Activated CD4-positive, CD25-positive, alpha-beta regulatory T cell treated with anti-CD3 and anti-CD28 coated beads, Interleukin-2, amount 50 U/mL, for 72 hours (primary cell): ENCODE data around the gene TFCP2L1.
"Not testable (repeated sequence)": the region's sequence is repeated elsewhere in the genome, so short reads cannot be mapped to it uniquely, and the experiment has no call there.

ENCODE experiments used
- DNase-seq: peaks from one replicate; pipeline ENCODE4 v3.0.0; 2021

The TFCP2L1 gene

DNA sequence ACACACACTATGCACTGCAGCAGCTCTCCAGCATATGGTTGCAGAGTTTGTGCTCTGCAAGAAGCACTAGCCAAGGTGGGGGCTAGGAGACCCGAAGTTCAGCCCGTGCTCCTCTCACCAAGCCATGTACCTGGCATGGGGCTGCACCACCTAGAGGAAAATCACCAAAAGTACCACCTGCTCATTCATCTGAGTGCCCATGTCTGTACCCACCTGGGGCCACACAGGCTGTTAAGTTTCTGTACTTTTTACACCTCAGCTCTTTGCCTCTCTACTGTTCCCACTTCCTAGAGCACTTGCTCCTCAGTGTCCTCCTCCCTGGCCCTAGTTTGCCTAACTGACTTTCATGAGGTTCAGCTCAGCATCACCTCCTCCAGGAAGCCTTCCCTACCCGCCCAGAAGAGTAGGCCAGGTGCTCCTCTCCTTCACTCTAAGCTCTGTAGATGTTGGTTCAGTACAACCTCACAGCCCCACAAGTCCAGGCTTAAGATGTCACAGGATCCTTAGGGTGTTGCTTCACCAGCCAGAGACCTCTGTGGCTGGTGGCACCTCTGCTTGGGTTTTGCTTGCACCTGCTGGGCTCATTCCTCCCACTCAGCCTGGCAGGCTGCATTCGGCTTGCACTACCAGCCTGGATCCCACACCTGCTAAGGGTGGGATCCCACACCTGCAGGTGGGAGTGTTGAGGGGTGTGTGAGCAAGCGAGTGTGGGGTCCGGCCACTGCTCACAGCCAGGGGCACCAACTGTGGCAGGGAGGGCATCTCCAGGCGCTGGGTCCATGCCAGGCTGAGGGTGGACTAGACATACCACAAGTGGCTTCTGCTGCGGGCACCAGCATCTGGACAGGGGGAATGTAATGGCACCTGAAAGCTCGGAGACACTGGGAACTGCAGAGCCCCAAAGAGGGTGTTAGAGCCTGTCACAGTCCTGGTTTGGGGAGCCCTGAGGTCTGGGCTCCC, 10.2 kb upstream of the TFCP2L1 start:
- DNase-seq = no peak

DNA sequence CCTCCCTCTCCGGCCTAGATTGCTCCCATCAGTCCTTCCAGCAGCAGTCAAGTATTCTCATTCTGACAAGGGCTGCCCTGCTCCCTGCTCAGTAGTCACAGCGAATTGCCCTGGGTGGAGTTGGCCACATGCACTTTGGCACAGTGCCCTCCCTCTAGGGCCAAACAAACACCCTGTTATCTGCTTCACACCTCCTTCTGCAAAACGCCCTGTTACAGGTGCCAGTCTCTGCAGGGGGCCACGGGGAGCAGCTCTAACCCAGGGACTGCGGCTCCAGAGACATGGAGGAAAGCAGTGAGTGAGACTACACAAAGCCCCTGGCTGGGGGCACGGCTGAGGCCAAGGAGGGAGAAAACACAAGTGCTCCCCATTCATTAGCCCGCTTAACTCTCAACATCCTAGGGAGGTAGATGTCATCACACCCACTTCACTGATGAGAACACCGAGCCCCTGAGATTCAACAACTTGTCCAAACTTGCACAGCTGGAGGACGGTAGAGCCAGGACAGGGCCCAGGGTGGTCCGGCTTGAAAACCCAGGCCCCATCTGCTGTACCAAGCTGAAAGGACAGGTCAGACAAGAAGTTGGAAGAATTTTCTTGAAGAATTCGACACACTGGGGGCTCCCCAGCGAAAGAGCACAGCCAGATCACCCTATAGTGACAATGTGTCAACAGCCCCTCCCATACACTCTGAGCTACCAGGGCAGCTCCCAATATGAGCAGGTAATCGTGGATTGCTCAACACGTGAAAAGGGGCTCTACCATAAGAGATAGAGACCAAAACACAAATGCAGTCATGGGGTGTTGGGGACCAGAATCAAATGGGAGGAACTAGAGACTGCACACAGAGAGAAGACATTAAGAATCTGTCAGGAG, 8.7 kb upstream of the TFCP2L1 start:
- DNase-seq = no peak

DNA sequence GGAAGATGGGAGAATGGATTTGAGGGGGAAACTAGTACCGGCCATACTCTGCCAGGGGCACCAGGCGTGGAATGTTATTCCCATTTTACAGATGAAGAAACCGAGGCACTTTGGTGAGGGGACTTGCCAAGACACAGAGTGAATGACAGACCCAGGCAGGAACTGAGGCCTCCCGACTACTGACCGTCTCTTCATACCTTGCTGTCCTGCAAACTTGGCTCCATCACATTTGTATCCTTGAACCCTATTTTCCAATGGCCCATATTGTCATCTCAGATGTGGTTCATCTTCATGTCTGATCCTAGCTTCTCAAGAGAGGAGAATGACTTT, 6.2 kb upstream of the TFCP2L1 start:
- DNase-seq = no peak

DNA sequence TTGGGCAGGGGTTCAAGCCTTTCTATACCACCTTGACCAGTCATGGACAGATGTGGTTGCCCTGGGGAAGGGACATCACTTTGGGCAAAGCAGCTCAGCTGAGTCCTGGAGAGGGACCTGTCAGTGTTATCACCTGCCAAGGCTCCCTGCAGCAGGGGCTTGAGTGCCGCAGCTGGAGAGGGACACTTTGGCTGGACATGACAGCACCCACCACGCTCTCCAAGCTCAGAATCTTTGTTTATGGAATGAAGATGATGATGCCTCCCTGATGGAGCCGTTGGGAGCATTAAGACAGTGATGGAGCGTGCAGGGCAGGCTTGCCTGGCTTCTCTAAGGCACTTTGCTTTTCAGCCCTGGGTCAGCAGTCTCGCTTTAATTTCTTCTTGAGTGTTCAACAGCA, 4.3 kb upstream of the TFCP2L1 start:
- DNase-seq = no peak

DNA sequence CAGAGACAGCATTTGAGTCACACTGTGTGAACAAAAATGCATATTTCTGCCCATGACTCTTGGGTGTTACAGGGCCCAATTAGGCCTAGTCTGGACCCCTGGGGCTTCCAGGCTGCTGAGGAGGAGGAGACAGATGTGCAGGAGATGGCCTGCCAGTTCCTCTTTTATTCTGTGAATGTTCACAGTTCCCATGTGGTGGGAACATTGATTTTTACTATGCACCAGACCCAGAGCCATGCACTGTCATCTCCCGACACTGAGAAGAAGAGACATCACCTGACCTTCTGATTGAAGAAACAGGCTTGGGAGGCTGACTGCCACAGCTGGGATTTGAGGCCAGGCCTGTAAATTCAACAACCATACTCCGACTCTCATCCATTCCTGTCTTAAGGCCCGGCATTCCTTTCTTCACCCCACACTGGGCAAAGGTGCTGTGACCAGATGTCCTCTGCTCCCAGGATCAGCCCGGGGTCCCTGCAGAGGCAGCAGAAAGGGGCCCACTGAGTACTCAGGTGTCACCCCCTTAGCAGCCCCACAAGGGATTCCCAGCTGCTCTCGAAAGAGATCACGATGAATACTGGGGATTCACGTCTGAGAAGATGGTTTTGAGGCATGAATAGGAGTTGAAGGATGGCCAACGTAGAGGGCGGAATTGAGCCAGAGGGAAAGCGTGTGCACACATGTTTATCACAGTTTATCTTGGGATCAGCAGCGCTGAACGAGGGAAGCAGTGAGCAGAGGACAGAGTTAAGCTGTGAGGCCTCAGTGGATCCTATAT, 3.6 kb upstream of the TFCP2L1 start:
- DNase-seq = no peak

DNA sequence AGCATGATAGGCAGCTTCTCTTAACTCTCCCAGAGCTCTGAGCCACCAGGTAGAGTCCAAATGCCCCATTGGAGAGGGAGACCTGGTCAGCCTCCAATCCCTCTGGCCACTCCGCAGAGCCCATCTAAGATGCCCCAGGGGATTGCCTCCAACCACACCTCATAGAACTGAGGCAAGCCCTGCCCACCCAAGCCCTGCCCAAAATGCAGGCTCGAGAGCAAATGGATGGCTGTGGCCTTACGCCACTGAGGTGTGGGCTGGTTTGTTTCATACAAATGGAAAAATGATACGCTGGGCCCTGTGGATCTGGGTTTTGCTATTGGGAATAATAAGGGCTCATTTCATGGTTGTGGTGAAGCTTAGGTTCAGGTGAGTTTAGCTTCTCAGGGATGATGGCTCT, 3.0 kb upstream of the TFCP2L1 start:
- no peak for DNase-seq

DNA sequence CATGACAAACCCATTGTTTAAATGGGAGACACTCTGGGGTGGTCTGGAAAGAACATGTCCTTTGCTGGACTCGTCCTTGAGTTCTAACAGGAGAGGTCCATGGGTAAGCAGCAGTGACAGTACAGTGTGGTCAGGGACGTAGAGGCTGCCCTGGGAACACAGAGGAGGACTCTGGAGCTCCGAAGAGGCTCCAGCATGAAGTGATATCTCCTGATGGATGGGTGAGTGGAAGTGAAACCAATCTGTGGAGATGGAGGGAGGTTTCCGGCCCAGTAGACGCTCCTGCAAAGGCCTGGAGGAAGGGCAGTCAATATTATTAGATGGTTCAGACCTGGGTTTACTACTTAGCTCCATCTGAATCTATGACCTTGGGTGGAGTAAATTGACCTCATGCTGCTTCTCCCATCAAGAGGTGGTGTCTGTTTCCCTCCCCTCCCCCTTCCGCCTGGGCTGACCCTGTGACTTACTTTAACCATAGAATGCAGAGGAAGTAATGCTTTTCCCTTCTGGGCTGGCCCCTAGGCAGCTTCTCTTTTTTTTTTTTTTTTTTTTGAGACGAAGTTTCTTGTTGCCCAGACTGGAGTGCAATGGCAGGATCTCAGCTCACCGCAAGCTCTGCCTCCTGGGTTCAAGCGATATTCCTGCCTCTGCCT, 2.3 kb upstream of the TFCP2L1 start:
- no peak for DNase-seq

DNA sequence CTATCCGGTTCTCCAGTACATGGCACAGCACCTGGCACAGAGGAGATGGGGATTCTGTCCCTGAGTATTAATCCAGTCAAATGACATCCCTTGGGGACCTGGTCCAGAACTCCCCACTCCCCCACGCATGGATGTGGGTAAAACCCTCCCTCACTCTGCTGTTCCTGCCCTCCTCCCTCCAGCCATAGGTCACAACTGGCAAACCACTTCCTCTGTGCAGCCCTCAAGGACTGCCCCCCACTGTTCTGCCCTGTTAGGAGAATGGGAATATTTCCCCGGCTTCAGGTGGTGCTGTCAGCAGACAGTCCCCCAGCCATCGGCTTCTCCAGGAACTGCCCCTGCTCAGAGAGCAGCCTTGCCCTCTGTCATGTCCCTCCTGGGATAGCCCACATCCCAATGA, 1.5 kb upstream of the TFCP2L1 start:
- DNase-seq = no peak

DNA sequence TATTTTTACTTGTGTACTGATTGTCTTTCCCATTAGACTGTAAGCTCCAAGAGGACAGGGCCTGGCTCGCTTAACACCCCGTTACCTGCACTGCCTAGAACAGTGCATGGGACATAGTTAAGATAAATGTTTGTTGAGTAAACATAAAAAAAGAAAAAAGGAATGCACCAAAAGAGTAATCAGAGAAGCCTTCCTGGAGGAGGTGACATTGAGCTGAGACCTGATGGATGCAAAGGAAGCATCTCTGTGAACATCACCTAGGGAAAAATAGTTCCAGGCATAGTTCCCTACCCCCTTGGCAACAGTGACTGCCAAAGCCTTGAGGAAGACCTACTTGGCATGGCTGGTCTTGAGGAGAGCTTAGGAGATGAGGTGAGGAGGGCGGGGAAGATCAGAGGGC, 924 bp upstream of the TFCP2L1 start:
- no peak for DNase-seq

DNA sequence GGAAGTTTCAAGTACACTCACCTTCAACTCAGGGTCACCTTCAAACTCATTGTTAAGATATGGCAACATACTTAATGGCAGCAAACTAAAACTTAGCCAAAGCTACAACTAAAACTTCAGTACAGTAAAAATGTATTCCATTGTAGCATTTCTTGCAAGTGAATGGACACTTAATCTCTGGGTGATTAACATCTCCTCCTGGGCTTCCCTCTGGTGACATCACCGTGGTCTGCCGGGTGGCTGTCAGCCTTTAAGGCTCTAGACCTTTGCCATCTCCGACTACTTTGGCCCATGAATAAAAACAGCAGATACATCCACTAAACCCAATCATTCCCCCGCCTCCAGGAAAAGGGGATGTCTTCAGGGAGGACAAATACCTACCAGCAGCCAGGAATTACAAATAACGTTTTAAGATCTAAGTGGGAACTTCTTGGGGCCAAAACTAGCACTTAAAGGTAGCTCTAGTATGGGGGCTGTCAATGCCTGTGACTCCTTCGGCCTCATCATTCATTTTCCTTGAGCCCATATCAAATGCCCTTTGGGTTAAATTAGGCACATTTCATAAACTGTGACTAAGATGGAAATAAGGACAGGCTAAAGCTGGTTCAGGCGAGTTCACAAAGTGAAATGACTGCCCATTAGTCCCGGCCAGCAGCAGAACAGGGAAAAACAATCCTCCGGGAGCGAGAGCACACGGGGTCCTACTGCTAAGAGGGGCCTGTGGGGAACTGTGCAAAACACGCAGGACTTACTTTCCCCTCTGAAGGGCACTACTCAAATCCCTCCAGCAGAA, 1.1 kb downstream of the TFCP2L1 start:
- no peak for DNase-seq

DNA sequence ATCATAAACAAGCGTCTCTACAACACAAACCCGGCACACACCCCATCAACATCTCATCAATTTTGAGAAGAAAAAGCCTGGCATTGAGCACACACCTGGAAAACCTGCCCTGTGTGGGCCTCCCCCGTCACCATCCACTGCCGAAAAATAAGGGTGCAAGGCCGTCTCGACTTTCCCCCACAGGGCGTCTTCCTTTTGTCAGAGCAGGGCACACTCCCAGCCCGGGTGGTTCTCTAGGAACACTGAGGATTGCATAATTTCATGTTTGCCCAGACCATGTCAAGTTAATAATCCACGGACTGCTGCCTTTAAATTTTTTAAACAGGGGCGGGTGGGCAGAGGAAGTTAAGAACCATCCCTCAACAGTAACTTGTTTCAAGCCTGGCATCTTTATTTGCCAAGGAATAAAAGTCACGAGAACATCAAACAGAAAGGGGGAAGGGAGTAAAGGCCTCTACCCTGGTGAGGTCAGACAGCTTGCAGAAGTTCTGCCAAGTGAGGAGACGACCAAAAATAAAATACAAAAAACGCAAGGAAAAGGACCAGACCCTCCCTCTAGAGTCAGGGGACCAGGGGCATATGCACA, 2.1 kb downstream of the TFCP2L1 start:
- DNase-seq = no peak

DNA sequence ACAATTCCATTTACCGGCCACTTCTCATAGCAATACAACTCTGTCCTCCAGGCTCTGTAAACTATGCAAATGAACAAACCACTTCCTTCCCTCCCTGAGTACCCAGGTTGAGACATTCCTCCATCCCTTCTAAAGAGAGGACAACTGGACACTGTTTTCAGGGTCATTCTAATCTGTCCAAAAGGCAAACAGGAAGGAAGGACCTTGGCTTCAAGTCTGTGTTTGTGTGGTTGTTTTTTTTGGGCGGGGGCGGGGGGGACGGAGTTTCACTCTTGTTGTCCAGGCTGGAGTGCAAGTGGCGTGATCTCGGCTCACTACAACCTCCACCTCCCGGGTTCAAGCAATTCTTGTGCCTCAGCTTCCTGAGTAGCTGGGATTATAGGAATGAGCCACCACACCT, 3.3 kb downstream of the TFCP2L1 start:
- DNase-seq = no peak

DNA sequence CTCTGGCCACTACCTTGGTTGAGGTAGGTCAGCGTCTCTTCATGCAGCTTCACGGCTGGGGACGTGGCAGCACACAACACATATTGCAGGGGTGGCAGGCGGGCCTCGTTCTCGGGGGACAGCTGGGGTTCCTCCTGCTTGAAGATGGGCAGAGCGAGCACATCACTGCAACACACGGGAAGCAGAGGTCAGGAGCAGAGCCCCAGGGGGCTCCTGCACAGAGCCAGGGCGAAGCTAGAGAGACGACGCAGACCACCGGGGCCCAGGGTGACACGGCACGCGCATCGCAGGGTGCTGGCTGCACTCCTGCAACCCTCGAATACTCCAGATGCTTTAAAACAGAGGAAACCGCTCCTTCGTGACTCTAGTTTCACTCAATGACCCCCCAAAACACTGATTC, 3.9 kb downstream of the TFCP2L1 start:
- DNase-seq = no peak

DNA sequence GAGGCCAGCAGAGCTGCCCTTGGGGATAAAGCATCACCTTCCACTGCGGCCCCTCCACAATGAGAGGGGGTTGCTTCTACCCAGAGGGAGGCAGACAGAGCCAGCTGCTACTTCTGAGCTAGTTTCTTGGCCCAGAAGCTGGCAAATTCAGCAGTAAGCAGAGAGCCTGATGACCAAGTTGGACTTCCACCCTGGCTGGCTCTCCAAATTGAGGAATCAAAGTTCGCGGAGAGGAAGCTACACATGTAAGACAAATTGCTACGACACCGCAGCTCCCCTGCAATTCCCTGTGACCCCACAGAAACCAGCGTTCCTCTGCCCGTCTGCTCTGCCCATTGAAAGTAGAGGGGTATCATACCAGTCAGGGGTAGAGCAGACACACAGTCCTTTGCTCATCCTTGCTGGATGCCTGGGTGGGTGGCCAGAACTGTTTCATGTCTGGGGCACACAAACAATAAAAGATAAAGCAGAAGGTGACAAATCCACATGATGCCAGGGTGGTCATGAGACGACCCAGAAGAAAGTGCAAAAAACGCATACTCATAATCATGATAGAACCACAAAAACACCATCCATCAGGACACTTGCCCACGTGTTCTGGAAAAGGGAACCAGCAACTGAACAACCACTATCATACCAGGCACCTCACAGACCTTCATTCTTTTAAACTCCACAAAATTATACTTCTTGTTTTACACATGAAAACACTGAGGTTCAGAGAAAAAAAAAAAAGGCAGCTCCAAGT, 5.4 kb downstream of the TFCP2L1 start:
- no peak for DNase-seq

DNA sequence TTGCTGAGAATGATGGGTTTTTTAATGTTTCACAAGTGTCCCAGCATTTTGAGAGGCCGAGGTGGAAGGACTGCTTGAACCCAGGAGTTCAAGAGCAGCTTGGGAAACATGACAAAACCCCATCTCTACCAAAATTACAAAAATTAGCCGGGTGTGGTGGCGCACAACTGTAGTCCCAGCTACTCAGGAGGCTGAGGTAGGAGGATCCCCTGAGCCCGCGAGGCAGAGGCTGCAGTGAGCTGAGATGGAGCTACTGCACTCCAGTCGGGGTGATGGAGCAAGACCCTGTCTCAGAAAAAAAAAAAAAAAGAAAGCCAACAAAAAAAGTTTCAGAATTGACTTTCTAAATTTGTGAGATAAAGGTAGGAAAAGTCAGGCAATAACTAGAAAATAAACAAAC, 8.7 kb downstream of the TFCP2L1 start:
- DNase-seq = no peak

DNA sequence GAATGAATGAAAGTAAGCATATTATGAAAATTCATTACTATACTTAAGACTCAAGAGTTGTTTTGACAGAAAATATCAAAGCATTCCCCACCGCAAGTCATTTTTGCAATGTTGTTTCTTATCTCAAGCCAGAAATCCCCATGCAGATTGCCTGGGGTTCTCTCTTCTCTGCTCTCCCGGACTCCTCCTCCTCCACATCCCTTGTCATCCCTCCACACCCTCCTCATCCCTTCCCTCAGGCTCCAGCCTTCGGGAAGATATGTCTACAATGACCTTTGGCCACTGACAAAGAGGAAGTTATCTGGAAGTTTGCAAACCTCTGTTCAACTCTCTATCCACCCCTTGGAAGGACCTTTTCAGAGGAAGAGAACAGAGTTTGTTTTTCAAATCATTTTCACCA, 11.9 kb downstream of the TFCP2L1 start:
- DNase-seq = no peak

DNA sequence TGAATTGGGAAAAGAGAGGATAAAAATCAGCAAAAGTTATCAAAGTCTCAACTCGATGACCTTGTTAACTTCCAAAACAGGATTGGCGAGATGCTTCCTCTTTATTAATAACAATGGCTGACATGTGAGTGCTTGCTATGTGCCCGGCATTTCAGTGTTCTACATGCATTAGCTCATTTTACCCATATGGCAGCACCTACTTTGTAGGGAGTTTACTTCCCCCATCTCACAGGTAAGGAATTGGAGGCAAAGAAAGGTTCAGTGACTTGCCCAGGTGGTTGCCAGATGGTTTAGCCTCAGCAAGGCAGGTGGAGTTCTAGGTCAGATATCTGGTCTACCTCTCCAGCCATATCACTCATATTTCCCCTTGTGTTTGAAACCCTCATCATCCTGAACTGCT, 12.4 kb downstream of the TFCP2L1 start:
- no peak for DNase-seq

DNA sequence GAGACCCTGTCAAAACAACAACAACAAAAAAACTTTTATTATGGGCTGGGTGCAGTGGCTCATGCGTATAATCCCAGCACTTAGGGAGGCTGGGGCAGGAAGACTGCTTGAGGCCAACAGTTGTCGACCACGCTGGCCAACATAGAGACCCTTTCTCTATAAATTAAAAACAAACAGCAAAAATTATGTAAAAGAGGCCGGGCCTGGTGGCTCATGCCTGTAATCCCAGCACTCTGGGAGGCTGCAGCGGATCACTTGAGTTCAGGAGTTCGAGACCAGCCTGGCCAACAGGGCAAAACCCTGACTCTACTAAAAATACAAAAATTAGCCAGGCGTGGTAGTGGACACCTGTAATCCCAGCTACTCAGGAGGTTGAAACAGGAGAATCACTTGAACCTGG, 15.6 kb downstream of the TFCP2L1 start:
- DNase-seq = not testable (repeated sequence)

DNA sequence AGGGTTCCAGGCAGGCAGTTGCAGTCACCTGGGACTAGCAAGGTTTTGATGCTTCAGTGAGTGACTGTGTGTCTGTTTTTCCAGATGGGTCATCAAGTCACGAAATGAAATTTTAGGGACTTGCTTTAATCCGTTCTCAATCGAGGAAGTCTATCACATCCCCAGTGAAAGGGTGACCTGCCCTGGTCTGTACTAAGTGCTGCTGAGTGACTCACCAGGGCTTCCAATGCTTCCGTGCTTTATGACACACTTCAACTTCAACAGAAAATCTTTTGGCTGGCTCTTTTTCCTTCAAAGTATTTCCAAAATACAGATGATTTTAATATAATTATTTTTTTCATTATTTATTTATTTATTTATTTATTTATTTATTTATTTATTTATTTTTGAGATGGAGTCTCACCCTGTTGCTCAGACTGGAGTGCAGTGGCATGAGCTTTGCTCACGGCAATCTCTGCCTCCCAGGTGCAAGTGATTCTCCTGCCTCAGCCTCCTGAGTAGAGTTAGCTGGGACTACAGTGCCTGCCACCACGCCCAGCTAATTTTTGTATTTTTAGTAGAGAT, 18.4 kb downstream of the TFCP2L1 start:
- DNase-seq = no peak

DNA sequence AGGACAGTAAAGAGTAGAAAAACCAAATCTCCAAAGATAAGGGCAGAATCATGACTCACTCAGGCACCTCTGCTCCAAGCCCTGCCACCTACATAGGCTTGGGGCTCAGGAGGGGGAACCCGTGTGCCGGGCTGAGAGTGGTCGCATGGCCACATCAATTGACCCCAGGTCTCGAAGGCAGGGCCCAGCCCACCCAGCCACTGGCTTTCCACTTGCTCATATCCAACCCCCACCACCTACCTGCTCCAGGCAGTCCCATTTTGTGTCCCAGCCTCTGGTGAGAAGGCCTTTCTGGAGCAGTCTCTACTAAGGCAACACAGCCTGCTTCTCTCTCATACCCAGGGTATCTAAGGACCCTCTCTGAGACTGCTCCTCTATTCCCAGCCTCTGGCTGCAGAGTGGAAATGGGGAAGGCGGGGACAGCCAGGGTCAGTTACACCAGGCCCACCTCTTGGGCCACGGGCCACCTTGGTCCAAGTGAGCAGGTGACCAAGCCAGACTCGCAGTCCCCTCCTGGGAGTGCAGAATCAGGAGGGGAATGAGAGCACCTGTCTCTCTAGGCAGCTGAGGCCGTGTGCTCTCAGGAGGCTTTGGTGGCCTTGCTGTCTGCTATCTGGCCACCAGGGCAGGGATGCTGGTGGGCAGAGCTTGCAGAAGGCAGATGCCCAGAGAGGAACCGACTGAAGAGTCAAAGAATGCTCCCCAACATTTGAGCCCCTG, 20.8 kb downstream of the TFCP2L1 start:
- DNase-seq = no peak
